HL-60 (cell line): Measurements from ENCODE around the gene FMNL2.

Experiments used
- CTCF ChIP-seq: IDR thresholded peaks from one replicate; pipeline ENCODE4 v1.5.1; 2011; ENCODE audit warnings: low read length, control low read depth, inconsistent platforms; ENCODE audit not compliant: insufficient read depth
- GABPA ChIP-seq: IDR thresholded peaks from 2 replicates; pipeline ENCODE4 v1.6.1; 2012; ENCODE audit warnings: low read depth
- POLR2AphosphoS5 ChIP-seq: IDR thresholded peaks from 2 replicates; pipeline ENCODE4 v1.6.1; 2012; ENCODE audit warnings: low read depth
- REST ChIP-seq: IDR thresholded peaks from 2 replicates; pipeline ENCODE4 v1.6.1; 2012; ENCODE audit warnings: low read depth; ENCODE audit not compliant: insufficient replicate concordance

GRCh38 chr2:152657043-152657442 lies 322.1 kb downstream of the FMNL2 start:
- TF ChIP-seq CTCF: no peak
- no peak for TF ChIP-seq GABPA
- TF ChIP-seq POLR2AphosphoS5: no peak
- TF ChIP-seq REST: no peak
